PFSK-1 (cell line): ENCODE data around the gene SORCS1.

Source experiments
- FOXP2 ChIP-seq: optimal IDR thresholded peaks from 2 replicates; pipeline ENCODE3; 2011; ENCODE audit warnings: borderline replicate concordance, control low read depth, inconsistent platforms; ENCODE audit not compliant: insufficient read depth; ENCODE audit errors: extremely low read length, extremely low read depth
- POLR2AphosphoS5 ChIP-seq: IDR thresholded peaks from 2 replicates; pipeline ENCODE4 v1.6.1; 2012; ENCODE audit warnings: low read depth, mild to moderate bottlenecking, control low read depth, low read length, moderate library complexity
- SIN3A ChIP-seq: IDR thresholded peaks from 2 replicates; pipeline ENCODE4 v1.6.1; 2012; ENCODE audit warnings: mild to moderate bottlenecking, low read length, moderate library complexity, borderline replicate concordance; ENCODE audit not compliant: insufficient read depth
- TAF1 ChIP-seq: IDR thresholded peaks from 2 replicates; pipeline ENCODE4 v1.6.1; 2012; ENCODE audit warnings: low read length, control low read depth, borderline replicate concordance; ENCODE audit not compliant: insufficient read depth
- TF ChIP-seq, protein P1 (sequence below), 2 experiments: IDR thresholded peaks; 2 replicates each; pipeline versions ENCODE4 v1.6.1 to v1.8.0; 2011 to 2012; ENCODE audit warnings: low read depth in 2 of 2, low read length in 2 of 2, control low read depth in 1 of 2, inconsistent platforms in 1 of 2, mild to moderate bottlenecking in 1 of 2, moderate library complexity in 1 of 2; ENCODE audit not compliant: insufficient read depth in 1 of 2

Gene SORCS1

DNA sequence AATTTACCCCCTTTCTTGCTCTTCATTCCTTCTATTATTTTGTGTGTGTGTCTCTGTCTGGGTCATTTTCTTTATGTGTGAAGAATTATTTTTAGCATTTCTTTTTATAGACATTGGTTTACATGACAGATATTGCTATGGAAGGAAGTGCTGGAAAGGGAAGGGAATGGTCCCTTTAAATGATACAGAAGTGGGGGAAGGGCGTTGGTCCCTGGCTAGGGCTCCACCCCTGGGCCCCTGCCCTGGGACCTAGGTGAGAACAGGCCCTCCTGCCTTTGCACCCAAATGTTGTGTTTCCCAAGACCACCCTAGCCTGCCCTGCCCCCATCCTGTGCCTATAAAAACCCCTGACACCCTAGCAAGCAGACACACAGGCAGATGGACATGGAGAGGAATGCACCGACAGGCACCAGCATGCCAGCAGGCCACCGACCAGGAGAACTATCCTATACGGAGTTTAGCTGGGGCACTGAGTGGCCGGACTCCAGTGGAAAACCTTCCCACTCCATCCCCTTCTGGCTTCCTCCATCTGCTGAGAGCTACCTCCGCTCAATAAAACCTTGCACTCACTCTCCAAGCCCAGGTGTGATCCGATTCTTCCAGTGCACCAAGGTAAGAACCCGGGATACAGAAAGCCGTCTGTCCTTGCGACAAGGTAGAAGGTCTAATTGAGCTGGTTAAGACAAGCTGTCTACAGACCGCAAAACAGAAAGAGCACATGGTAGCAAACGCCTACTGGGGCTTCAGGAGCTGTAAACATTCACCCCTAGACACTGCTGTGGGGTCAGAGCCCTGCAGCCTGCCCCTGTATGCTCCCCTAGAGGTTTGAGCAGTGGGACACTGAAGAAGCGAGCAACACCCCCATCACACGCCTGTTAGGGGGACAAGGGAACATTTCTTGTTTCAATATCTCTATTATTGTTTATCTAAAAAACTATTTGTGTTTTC lies 515.7 kb downstream of the SORCS1 start:
- TF ChIP-seq SIN3A, result no peak
- no peak for TF ChIP-seq FOXP2
- TF ChIP-seq TAF1, result no peak
- TF ChIP-seq POLR2AphosphoS5, result no peak
- TF ChIP-seq, protein P1, sequence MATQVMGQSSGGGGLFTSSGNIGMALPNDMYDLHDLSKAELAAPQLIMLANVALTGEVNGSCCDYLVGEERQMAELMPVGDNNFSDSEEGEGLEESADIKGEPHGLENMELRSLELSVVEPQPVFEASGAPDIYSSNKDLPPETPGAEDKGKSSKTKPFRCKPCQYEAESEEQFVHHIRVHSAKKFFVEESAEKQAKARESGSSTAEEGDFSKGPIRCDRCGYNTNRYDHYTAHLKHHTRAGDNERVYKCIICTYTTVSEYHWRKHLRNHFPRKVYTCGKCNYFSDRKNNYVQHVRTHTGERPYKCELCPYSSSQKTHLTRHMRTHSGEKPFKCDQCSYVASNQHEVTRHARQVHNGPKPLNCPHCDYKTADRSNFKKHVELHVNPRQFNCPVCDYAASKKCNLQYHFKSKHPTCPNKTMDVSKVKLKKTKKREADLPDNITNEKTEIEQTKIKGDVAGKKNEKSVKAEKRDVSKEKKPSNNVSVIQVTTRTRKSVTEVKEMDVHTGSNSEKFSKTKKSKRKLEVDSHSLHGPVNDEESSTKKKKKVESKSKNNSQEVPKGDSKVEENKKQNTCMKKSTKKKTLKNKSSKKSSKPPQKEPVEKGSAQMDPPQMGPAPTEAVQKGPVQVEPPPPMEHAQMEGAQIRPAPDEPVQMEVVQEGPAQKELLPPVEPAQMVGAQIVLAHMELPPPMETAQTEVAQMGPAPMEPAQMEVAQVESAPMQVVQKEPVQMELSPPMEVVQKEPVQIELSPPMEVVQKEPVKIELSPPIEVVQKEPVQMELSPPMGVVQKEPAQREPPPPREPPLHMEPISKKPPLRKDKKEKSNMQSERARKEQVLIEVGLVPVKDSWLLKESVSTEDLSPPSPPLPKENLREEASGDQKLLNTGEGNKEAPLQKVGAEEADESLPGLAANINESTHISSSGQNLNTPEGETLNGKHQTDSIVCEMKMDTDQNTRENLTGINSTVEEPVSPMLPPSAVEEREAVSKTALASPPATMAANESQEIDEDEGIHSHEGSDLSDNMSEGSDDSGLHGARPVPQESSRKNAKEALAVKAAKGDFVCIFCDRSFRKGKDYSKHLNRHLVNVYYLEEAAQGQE (IDR thresholded peaks at IDR 0.05; ENCODE audit: insufficient read depth in 1 of 2, low read depth in 2 of 2, low read length in 2 of 2), result no peak

DNA sequence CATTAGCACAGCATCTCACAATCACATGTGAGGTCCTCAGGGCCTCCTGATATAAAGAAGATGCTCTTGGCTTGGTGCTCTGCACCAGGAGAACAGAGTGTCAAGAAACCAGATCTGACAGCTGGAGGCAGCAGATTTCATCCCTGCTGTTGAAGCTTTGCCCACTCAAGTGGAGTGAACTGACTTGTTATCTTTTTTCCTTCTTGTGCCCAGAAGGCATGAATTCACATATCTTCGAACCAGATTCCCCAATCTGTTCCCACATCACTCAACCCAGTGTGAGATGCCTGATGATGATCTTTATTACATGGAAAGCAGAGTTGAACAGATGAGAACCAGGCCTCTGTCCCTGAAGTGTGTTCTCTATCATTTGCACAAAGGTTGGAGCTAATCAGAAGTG lies 521.0 kb downstream of the SORCS1 start:
- no peak for TF ChIP-seq TAF1
- no peak for TF ChIP-seq POLR2AphosphoS5
- no peak for TF ChIP-seq SIN3A
- no peak for TF ChIP-seq FOXP2
- TF ChIP-seq, protein P1 (IDR thresholded peaks at IDR 0.05; ENCODE audit: insufficient read depth in 1 of 2, low read depth in 2 of 2, low read length in 2 of 2), result no peak

DNA sequence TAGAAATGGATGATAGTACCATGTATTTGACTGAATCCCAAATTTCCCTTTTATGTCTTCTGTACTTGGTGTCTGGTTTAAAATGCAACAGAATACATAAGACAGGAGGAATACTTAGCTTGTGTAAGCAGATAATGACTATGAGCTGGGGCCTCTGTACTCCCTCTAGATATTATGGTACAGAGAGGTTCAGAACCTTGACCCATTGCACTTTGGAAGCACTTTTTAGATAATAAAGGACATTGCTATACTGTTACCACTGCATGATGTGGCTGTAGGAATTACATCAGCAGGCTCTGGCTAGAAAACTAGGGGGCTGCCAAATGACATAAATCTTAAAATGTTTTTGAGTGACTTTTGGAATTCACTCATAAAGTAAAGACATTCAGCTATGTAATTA lies 526.6 kb downstream of the SORCS1 start:
- TF ChIP-seq SIN3A (no peak), POLR2AphosphoS5 (no peak), TAF1 (no peak), FOXP2 (no peak)
- TF ChIP-seq, protein P1 (IDR thresholded peaks at IDR 0.05; ENCODE audit: insufficient read depth in 1 of 2, low read depth in 2 of 2, low read length in 2 of 2), result no peak

DNA sequence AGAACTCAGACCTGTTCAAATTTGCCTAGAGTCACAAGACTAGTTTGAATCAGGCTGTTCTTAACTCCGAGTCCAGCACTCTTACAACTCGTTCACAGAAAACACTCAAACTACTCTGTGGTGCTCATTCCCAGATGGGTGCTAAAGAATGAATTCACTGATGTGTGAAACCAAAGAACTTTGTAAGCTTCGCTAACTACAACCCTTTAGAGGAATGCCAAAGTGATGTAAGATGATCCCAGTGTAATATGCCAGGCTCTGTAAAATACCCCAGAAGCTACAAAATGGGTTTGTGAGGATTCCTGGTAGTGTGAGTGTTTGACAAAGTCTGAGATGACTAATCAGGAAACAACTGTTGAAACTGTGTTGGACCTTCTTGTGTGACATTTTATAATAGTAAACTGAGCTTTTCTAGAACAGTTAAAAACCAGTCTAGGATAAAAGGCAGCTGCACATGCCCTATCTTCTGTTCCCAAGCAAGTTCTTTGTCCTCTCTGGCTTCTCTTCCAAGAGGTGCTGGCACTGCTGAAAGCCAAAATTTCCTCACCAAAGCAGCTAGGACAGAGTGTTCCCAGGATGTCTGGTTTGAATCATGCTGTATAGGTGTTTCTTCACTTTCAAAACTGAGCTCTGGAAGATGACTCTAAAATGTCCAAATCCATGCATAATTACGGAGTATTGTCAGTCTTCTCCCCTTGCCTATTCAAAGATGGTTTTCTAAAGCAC lies 527.6 kb downstream of the SORCS1 start:
- TF ChIP-seq POLR2AphosphoS5, result no peak
- no peak for TF ChIP-seq FOXP2
- TF ChIP-seq SIN3A, result no peak
- TF ChIP-seq, protein P1 (IDR thresholded peaks at IDR 0.05; ENCODE audit: insufficient read depth in 1 of 2, low read depth in 2 of 2, low read length in 2 of 2), result no peak
- no peak for TF ChIP-seq TAF1
